Hematopoietic multipotent progenitor cell treated with erythropoietin and hydrocortisone succinate and interleukin-3 and kit ligand, for 6 days (in vitro differentiated cells): ENCODE results near the gene MIGA2.
A peak's percentile ranks its signal among the peaks of the same experiment; 100 is the strongest.
"Not testable (repeated sequence)": the region's sequence is repeated elsewhere in the genome, so short reads cannot be mapped to it uniquely, and the experiment has no call there.

Experiments
- DNase-seq: peaks from one replicate; pipeline ENCODE4 v3.0.0-alpha.2; 2015

MIGA2 gene, protein sequence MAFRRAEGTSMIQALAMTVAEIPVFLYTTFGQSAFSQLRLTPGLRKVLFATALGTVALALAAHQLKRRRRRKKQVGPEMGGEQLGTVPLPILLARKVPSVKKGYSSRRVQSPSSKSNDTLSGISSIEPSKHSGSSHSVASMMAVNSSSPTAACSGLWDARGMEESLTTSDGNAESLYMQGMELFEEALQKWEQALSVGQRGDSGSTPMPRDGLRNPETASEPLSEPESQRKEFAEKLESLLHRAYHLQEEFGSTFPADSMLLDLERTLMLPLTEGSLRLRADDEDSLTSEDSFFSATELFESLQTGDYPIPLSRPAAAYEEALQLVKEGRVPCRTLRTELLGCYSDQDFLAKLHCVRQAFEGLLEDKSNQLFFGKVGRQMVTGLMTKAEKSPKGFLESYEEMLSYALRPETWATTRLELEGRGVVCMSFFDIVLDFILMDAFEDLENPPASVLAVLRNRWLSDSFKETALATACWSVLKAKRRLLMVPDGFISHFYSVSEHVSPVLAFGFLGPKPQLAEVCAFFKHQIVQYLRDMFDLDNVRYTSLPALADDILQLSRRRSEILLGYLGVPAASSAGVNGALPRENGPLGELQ

DNA sequence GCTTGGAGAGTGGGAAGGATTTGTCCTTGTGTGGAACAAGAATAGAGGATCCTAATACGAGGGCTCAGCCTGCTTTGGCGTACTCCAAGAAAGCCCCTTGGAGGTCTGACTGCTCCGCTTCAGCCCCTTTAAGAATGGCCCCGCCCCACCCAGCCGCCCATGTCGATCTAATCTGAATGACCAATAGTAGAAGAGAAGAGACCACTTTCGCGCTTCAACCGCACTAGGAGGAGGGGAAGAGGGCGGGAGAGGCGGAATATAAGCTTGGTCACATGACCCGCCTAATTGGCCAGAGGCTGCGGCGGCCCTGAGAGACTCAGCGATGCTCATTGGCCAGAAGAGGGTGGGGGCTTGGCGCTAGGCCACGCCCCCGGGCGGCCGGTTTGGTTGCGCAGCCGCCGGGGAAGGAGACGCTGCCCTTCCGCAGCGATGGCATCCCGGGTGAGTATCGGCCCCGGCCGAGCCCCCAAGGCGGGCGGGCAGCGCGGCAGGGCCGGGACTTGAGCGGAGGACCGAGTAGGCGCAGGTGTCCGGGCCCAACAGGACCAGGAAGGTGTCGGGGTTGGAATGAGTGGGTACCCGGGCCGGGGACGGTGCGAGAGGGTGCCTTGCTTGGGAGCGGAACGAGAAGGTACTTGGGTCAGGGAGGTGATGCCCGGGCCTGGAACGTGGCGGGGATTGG, at the start of gene MIGA2:
TSS of gene MIGA2 (plus strand) at position 386 of the 682 bp plus-strand sequence. CDS start 3,969 bp downstream, outside the sequence.
- DNase-seq: peak; percentile 100

DNA sequence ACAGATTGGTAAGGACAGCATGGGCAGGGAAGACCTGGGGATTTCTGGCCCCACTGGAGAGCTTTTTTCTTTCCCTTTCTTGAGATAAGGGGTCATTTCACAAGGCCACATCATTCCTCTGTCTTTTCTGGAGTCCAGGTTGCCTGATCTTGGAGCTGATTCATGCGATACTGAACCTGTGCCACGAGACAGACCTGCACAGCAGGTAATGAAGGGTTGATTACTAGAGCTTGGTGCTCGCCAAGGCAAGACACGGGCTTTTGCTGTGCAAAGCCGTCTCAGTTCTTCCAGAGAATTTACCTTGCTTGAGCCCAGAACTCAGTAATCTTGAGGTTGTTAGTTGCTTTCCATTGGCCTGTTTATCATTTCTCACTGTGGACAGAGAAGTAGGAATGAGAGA, 49.8 kb upstream of the MIGA2 start:
- no peak for DNase-seq

DNA sequence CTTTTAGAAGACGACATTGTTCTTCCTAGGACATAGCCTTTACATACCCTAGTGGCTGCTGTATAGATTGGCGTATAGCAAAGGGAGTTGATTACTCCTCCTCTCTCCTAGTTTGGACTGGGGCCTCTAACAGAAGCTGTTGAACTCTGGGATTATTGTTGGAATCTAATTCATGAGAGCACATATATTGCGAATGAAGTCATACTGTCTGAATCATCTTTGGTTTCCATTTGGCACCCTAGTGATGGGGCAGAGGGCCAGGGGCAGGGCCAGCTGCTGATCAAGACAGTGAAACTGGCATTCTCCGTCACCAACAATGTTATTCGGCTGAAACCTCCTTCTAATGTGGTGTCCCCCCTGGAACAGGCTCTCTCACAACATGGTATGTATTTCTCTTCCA, 48.6 kb upstream of the MIGA2 start:
- DNase-seq: no peak

DNA sequence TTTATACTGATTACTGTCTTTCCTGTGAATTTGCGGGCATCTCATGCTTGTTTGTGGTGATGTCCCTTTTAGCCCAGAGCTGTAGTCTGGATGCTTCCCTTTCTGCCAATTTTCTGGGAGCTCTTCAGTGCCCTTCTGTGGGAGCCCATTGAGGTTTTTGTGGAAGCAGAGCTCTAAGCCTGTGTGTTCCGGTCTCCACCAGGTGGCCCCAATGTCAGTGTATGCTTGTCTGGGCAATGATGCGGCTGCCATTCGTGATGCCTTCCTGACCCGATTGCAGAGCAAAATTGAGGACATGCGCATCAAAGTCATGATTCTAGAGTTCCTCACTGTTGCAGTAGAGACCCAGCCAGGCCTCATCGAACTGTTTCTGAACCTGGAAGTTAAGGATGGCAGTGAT, 43.4 kb upstream of the MIGA2 start:
- DNase-seq: peak; percentile 46

DNA sequence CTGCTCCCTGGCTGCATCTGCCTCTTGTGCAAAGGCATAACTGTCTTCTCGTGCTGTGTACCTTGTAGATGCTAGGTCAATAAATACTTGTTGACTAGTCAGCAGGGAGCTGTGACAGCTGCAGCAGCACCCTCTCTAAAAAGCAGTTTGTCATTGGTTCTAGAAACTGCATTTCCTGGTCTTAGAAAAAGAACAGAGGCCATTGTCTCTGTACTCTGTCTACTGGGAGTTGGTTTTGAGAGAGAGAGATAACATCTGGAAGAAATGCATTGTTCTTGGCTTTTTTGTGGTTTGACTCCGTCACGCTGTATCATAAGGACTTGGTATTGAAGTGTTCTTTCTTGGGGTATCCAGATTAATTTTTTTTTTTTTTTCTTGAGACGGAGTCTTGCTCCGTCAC, 40.6 kb upstream of the MIGA2 start:
- no peak for DNase-seq

DNA sequence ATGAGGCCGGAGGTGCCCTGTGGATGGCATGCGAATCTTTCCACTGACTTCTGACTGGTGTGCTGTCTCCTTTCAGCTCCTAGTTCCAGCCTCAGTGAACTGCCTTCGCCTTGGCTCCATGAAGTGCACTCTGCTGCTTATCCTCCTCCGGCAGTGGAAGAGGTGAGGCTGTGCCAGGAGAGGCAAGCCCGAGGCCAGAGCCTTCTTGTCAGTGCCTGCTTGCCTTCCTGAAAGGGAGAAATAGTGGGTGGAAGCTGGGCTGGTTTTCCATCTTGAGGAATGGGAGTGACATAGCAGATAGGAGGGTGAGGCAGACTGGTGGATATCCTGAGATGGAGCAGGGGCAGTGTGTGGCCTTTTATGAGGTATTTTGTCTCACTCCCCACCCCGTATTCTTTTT, 38.0 kb upstream of the MIGA2 start:
- no peak for DNase-seq

DNA sequence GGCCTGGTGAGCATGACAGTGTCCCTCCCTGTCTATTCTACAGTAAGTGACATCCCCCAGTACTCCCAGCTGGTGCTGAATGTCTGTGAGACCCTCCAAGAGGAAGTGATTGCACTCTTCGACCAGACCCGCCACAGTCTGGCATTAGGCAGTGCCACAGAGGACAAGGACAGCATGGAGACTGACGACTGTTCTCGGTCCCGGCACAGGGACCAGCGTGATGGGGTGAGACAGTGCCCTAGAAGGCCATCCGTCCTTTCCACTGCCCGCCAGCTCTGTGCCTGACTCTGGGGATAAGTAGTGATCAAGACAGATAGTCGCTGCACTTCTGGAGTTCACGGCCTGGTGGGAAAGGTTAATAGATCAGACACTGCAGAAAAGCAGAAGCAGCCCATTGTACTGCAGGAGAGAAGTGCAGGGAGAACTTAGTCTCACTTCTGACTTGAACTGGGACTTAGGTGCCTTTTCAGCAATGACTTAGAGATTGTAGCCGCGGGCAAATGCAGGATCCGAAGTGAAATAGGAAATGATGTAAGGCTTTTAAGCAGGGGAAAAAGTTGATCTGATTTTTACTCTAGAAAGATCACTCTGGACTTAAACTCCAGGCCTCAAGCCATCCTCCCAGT, 36.7 kb upstream of the MIGA2 start:
- DNase-seq: no peak

DNA sequence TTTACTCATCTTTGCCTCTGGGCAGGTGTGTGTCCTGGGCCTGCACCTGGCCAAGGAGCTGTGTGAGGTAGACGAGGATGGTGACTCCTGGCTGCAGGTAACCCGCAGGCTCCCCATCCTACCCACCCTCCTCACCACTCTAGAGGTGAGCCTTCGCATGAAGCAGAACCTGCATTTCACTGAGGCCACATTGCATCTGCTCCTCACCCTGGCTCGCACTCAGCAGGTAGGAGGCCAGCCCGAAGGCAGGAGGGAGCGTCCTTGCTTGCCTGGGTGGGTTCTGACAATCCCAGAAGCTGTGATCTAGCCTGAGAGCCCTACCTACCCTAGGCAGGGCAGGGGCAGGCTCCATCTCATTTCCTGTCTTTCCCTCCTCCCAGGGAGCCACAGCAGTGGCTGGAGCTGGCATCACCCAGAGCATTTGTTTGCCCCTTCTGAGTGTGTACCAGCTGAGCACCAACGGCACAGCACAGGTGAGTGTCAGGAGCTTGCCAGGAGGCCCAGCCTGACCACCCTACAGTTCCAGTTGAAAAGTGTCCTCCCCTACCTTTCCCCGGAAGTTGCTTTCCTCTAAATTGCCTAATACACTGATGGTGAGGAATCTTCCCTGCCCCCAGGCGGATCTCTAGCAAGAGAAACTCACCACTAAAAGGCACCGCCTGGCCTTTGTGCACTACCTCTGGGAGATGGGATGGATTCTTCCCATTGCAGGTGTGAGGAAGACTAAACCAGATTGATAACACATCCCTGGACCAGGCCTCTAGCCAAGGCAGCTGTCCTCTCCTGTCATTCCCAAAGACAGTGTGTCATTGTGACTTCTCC, 34.7 kb upstream of the MIGA2 start:
- DNase-seq: no peak

DNA sequence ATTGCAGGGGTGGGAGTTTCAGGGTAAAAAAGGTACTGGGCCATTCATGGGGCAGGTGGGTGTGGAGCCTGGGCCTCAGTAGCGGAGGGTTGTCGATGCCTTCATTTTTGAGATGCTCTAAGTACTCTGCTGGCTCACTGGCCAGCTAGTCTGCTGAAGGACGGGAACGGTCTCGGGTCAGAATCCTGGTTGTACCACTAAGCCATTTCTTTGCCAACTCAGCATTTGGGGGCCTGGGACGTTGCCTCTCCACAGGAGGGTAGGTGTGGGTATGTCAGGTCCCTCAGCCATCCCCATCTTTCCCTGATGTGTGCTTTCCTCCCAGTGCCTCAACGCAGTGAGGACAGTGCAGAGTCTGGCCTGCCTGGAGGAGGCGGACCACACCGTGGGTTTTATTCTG, 33.4 kb upstream of the MIGA2 start:
- DNase-seq: no peak

DNA sequence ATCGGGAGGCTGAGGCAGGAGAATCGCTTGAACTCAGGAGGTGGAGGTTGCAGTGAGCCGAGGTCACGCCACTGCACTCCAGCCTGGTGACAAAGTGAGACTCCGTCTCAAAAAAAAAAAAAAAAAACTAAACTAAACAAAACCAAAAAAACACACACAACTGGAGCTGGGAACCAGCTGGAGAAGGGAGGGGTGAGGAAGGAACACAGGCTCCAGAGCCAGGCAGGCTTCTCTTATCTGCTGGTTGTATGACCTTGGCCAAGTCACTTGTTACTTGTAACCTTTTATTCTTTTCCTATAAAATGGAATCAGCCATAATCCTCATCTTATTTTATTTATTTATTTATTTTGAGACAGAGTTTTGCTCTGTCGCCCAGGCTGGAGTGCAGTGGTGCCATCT, 32.3 kb upstream of the MIGA2 start:
- not testable (repeated sequence) for DNase-seq

DNA sequence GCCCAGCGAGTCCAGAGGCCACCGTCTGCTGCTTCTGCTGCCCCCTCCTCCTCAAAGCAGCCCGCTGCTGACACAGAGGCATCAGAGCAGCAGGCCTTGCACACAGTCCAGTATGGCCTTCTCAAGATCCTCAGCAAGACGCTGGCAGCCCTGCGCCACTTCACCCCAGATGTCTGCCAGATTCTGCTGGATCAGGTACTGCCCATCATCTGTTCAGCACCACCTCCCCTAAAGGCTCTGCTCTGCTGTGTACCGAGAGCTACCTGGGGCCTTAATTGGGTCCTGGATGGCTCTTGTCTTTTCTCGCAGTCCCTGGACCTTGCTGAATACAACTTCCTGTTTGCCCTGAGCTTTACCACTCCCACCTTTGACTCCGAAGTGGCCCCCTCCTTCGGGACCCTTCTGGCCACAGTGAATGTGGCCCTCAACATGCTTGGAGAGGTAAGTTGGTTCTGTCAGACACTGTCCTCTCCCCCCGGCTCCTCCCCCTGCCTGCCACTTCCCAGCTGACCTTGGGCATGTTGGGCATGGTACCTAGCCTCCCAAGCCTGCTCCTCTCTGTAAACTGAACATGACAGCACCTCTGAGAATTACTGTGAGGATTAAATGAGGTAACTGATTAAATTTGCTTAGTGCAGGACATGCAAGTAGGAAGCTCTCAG, 31.0 kb upstream of the MIGA2 start:
- no peak for DNase-seq

DNA sequence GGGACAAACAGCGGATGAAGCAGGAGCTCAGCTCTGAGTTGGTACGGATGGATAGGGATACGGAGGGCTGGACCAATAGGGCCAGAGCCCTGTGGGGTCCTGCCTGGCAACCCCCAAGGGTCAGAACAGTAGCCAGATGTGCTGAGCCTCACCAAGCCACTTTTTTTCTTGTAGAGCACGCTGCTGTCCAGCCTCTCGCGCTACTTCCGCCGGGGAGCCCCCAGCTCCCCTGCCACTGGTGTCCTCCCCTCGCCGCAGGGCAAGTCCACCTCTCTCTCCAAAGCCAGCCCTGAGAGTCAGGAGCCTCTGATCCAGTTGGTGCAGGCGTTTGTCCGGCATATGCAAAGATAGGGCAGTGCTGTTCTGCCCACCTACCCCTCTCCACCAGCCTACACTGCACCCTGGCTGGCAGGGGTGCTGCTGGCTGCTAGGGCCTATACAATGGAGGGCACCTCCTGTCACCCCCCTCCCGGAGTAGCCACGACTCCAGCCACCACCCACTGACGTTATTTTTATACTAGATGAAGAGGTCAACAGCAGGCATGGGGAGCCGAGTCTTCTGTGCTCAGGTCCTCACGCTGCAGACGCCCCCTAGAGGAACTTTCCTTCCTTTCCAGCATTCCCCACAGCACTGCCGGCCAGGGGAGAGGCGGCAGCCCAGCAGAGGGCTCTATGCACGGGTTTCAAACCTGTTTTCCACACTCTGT, 29.9 kb upstream of the MIGA2 start:
- peak; percentile 93 for DNase-seq

DNA sequence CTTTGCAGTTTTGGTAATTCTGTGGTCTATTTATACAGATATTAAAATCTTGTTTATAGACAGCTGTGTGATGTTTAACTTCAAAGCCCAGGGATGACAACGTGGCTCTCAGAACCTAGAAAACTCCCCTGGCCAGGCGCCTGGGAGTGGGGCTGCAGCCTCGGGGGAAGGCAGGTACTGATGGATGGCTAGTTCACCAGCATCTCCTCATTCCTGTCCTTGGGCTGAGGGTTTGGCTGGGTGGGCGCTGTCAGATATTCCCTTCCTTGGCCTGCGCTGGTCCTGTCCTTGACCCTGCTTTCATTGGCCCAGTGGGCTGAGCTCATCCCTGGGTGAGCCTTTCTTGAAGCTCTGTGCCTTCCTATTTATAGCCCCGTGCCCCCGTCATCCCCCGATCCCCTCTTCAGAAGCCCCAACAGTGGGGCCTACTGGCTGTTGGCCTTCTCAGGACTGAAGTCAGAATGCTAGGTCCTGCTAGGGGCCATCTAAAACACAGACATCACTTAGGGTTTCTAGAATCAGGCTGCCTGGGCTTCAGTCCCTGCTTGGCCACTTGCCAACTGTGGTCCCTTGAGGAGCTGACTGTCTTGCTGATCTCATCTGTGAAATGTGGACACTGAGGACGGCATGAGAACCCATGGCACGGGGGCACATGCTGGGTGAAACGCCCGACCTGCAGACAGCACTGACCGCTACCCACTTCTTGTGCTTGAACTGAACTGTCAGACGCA, 29.2 kb upstream of the MIGA2 start:
- DNase-seq: no peak

DNA sequence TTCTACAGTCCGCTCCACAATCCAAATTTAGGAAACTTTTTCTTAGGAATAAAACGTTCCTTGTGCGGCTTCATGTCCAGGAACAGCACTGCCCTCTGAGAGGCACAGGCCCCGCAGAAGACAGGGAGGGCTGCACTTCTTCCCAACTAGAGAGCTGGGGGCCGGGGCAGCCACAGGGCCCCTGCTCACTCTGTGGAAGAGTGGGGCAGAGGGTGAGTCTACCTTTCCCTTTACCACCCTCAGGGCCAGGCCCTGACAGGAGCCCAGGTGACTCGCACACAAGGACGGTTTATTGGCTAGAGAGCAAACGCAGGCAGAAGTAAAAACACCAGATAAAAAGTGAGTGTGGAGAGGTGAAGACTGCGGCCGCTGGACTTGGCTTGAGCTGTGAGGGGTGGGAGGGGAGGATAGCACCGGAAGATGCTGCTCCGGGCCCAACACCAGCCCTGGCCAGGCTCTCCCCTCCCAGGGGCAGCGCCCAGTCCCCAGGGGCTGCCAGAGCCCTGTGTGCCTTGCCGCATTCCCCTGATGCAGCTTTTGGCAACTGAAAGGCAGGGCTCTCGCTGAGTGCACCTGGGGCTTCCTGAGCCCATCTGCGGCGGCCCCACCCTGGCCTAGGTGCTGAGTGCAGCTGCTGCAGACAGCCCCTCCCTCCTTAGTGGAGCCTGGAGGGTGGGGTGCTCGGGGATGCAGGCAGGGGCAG, 28.5 kb upstream of the MIGA2 start:
- DNase-seq: no peak

DNA sequence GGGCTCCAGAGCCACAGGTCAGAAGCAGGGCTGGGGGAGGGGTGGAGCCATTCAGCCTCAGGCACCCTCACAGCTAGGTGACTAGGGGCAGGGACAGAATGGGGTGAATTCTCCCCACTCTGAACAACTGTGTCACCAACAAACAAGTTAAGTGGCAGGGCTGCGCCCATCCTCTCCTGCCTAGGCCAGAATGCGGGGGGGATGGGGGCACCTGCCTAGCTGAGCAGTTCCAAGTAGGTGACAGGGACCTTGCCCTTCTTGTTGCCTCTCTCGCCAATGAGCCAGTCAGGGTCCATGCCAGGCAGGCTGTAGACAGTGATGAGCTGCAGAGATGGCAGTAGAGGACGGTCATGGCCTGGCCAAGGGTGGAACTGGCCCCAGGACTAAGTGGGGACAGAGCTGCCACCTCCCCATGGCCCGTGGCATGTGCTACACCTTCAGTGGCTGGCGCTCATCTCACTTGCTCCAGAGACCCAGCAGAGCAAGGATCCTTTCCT, 27.9 kb upstream of the MIGA2 start:
- DNase-seq: no peak

DNA sequence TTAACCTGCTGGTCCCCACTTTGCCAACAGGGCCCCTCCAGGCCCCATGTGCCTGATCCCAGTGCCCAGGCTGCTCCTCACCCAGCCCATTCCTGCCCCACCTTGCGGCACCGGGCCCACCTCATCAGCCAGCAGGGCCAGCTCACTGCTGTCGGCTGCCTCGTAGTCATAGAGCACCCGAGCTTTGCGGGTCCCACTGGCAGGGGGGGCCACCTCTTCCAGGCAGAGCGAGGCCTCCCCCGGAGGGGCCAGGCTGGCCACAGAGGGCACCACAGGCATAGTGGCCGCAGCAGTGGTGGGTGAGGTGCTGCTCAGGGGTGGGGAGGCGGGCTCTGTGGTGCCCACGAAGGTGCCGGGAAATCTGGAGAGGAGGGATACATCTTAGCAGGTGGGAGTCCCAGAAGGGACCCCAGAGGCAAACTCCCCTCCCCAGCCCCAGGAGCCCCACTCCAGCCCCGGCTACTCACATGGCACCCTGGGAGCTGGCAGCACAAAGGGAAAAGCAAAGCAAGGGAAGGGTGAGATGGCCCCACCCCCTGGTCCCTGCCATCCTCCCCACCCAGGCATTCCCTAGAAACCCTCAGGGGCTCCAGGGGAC, 27.3 kb upstream of the MIGA2 start:
- DNase-seq: no peak

DNA sequence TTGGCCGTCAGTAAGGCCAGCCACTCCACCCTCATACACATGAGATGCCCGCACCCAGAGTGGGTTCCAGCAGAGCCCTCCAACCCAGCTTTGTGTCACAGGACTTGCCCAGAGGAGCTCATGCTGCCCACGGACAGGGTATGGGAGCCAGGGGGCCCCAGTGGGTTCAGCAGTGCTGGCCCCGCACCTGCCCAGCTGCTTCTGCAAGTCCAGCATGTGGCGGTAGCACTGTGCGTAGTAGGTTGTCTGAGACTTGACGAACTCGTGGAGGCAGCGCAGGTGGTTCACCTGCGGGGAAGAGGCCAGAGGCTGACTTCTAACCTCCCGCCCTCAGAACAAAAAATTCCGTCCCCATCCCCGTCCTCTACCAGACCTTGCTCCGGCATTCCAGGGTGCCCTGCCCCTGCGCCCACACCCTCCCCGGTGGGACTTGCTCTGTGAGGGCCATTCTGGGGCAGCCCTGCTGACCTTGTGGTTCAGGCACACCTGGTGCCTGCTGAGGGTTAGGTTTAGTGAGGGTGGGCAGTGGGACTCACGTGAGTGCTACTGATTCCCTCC, 26.8 kb upstream of the MIGA2 start:
- no peak for DNase-seq

DNA sequence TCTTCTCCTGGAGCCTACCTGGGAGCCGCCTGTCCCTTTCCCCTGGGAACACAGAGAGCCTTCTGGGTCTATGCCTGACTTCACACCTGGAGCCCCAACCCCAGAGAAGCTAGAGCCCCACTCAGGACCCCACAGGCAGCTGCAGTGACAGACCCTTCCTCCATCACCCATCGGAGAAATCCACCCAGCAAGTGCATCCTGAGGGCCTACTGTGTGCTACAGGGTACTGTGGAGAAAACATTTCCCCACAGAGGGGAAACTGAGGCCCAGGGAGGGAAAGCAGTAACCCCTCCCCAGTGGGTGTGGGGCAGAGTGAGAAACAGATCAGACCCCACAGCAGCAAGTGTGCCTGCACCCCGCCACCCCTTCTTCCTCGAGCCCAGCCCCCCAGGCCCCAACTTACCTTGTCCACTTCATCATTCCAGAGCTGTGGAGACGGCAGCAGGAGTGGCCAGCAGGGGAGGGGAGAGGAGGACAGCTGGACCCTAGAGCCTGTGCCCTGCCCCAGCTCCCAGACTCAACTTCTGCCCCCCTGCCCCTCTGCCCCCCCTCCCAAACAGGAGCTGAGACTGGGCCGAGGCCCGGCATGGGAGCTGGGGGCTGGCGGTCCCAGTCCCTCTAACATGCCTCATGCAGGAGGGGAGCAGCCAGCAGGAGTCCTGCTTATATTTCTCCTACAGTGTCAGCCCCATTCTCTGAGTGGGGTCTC, 26.0 kb upstream of the MIGA2 start:
- no peak for DNase-seq
